ENCODE results near the gene PLXNB3.

DNA sequence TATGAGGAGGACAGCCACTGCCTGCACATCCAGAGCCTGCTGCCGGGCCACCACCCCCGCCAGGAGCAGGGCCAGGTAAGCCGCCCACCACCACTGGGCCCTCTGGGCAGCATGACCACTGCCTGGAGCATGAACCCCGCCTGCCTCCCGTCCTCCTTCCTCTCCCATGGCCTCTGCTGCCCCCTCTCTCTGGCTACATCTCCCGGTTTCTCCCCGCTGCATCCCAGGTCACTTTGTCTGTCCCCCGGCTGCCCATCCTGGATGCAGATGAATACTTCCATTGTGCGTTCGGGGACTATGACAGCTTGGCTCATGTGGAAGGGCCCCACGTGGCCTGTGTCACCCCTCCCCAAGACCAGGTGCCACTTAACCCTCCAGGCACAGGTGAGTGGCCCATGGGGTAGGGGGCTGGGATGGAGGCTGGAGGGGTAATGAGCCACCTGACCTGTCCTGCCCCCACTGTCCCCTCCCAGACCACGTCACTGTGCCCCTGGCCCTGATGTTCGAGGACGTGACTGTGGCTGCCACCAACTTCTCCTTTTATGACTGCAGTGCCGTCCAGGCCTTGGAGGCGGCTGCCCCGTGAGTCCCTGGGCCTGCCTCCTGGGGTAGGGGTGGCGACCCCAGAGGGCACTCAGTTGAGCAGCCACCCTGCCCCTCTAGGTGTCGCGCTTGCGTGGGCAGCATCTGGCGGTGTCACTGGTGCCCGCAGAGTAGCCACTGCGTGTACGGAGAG lies 6.0 kb downstream of the PLXNB3 start:
- TF ChIP-seq, protein P1, sequence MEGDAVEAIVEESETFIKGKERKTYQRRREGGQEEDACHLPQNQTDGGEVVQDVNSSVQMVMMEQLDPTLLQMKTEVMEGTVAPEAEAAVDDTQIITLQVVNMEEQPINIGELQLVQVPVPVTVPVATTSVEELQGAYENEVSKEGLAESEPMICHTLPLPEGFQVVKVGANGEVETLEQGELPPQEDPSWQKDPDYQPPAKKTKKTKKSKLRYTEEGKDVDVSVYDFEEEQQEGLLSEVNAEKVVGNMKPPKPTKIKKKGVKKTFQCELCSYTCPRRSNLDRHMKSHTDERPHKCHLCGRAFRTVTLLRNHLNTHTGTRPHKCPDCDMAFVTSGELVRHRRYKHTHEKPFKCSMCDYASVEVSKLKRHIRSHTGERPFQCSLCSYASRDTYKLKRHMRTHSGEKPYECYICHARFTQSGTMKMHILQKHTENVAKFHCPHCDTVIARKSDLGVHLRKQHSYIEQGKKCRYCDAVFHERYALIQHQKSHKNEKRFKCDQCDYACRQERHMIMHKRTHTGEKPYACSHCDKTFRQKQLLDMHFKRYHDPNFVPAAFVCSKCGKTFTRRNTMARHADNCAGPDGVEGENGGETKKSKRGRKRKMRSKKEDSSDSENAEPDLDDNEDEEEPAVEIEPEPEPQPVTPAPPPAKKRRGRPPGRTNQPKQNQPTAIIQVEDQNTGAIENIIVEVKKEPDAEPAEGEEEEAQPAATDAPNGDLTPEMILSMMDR (IDR thresholded peaks at IDR 0.05 in 8 of 11, conservative IDR thresholded peaks at IDR 0.05 in 3 of 11), result no peak
- no peak for TF ChIP-seq POLR2A (IDR thresholded peaks at IDR 0.05)
- no peak for TF ChIP-seq POLR2AphosphoS5 (IDR thresholded peaks at IDR 0.05)

Measured in spleen (tissue), 7 donors.